Measurements from ENCODE around the gene FLT4. TPM values are rescaled to one million over a fixed set of nuclear protein-coding genes. Genes with fewer than 3 reads are reported as not detected.

Gene FLT4
- total RNA-seq, 1 donor from 2014 or later: 7.2 TPM

DNA sequence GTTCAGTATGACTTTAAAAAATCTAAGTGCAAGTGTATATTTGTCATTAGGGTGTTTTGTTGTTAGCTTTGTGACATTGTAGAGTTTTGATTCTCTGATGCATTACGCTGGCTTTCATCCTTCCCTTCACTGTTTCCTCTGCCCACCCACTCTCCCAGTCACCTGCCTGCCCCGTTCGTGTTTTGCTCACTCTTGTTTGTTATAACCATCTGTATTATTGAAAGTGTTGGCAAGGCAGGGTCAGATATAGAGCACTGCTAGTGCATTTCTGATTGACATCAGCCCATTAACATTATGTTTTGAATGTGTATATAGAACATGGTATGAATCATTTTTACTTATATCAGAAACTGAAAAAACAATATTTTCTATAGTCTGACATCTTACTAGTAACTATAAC, 85.4 kb downstream of the FLT4 start:
- Mint-ChIP-seq H3K9me3 (ENCODE audit: unreplicated experiment) (no peaks in the 10 kb centered on the region), H3K36me3 (ENCODE audit: low read depth, unreplicated experiment) (peaks cover 10% of the 10 kb centered on the region), H3K4me1 (ENCODE audit: low read depth, unreplicated experiment) (peaks cover 2% of the 10 kb centered on the region), H3K4me3 (ENCODE audit: unreplicated experiment) (no peak overlapping the region), H3K27me3 (ENCODE audit: low read depth, unreplicated experiment) (no peaks in the 10 kb centered on the region), H3K27ac (ENCODE audit: unreplicated experiment) (peak overlapping the region; percentile 41)
- Histone ChIP-seq H3K36me3 (ENCODE audit: insufficient read depth, low read length) (peaks cover 27% of the 10 kb centered on the region), H3K27me3 (ENCODE audit: insufficient read depth, low read length) (no peaks in the 10 kb centered on the region), H3K27ac (ENCODE audit: low read depth, low read length) (no peak overlapping the region), H3K9ac (ENCODE audit: low read length) (no peak overlapping the region), H3K4me2 (ENCODE audit: low read length) (no peak overlapping the region), H2AFZ (ENCODE audit: low read depth, low read length) (no peak overlapping the region), H3K79me2 (ENCODE audit: insufficient read depth, low read length) (peaks cover 41% of the 10 kb centered on the region), H3K4me3 (ENCODE audit: insufficient read depth, low read depth, low read length) (no peak overlapping the region), H3K4me1 (ENCODE audit: insufficient read depth, low read length) (no peaks in the 10 kb centered on the region), H3K9me3 (ENCODE audit: insufficient read depth, low read depth, low read length) (no peaks in the 10 kb centered on the region), H4K20me1 (ENCODE audit: insufficient read depth, low read length) (peaks cover 31% of the 10 kb centered on the region)
- FAIRE-seq: no peak
- TF ChIP-seq, protein P1, sequence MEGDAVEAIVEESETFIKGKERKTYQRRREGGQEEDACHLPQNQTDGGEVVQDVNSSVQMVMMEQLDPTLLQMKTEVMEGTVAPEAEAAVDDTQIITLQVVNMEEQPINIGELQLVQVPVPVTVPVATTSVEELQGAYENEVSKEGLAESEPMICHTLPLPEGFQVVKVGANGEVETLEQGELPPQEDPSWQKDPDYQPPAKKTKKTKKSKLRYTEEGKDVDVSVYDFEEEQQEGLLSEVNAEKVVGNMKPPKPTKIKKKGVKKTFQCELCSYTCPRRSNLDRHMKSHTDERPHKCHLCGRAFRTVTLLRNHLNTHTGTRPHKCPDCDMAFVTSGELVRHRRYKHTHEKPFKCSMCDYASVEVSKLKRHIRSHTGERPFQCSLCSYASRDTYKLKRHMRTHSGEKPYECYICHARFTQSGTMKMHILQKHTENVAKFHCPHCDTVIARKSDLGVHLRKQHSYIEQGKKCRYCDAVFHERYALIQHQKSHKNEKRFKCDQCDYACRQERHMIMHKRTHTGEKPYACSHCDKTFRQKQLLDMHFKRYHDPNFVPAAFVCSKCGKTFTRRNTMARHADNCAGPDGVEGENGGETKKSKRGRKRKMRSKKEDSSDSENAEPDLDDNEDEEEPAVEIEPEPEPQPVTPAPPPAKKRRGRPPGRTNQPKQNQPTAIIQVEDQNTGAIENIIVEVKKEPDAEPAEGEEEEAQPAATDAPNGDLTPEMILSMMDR (IDR thresholded peaks at IDR 0.05; ENCODE audit: insufficient read depth, low read depth, low read length): no peak
- TF ChIP-seq EZH2 (IDR thresholded peaks at IDR 0.05; ENCODE audit: insufficient read depth, low read length): no peak
- DNase-seq (ENCODE audit: low read depth): no peak

DNA sequence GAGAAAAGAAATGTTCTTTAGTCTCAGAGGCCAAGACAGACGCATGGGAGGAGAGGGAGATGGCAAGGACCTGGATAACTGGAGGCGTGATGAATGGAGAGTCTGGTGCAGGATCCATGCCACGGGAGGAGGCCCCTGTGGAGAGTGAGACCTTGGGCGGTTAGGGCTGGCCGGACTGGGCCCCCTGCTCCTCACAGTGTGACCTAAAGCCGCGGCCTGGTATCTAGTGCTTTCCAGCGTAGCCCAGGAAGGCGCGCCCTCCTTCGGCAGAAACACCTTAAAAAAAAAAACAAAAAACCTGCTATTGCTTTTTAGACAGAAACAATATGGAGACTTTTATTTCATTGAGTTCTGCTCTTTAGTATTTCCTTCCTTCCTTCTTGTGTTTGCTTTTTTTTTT, 91.2 kb downstream of the FLT4 start:
- Histone ChIP-seq H3K27ac (ENCODE audit: low read depth, low read length) (no peak overlapping the region), H2AFZ (ENCODE audit: low read depth, low read length) (no peak overlapping the region), H3K9ac (ENCODE audit: low read length) (no peak overlapping the region), H3K9me3 (ENCODE audit: insufficient read depth, low read depth, low read length) (no peaks in the 10 kb centered on the region), H3K4me1 (ENCODE audit: insufficient read depth, low read length) (no peaks in the 10 kb centered on the region), H3K79me2 (ENCODE audit: insufficient read depth, low read length) (peaks cover 52% of the 10 kb centered on the region), H3K36me3 (ENCODE audit: insufficient read depth, low read length) (peaks cover 11% of the 10 kb centered on the region), H4K20me1 (ENCODE audit: insufficient read depth, low read length) (peaks cover 54% of the 10 kb centered on the region), H3K4me3 (ENCODE audit: insufficient read depth, low read depth, low read length) (no peak overlapping the region), H3K4me2 (ENCODE audit: low read length) (no peak overlapping the region), H3K27me3 (ENCODE audit: insufficient read depth, low read length) (no peaks in the 10 kb centered on the region)
- TF ChIP-seq, protein P1 (IDR thresholded peaks at IDR 0.05; ENCODE audit: insufficient read depth, low read depth, low read length): no peak
- no peak for TF ChIP-seq EZH2 (IDR thresholded peaks at IDR 0.05; ENCODE audit: insufficient read depth, low read length)
- H3K36me3 Mint-ChIP-seq (ENCODE audit: low read depth, unreplicated experiment): peaks cover 11% of the 10 kb centered on the region
- DNase-seq (ENCODE audit: low read depth) (no peak), FAIRE-seq (no peak)
- H3K27me3 Mint-ChIP-seq (ENCODE audit: low read depth, unreplicated experiment): no peaks in the 10 kb centered on the region
- H3K9me3 Mint-ChIP-seq (ENCODE audit: unreplicated experiment): no peaks in the 10 kb centered on the region
- H3K27ac Mint-ChIP-seq (ENCODE audit: unreplicated experiment): peak overlapping the region; percentile 59
- H3K4me1 Mint-ChIP-seq (ENCODE audit: low read depth, unreplicated experiment): peaks cover 25% of the 10 kb centered on the region
- H3K4me3 Mint-ChIP-seq (ENCODE audit: unreplicated experiment): no peak overlapping the region

DNA sequence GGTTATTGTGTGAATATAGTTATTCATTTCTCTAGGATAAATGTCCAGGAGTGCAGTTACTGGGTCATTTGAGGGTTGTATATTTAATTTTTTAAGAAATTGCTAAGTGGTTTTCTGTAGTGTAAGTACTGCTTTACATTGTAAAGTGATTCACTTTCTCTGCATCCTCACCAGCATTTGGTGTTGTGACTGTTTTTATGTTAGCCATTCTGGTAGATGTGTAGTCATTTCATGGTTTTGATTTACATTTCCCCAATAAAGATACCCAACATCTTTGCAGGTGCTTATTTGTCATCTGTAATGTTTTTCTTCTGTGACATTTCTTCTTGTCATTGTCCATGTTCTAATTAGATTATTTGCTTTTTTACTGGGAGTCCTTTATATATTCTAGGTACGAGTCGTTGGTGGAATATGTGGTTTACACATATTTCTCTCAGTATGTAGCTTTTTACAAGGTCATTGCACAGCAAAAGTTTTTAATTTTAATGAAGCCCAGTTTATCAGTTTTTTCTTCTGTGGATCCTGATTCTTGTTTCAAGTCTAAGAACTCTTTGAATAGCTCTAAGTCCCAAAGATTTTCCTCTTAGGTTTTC, 92.1 kb downstream of the FLT4 start:
- H3K4me2 ChIP-seq (ENCODE audit: low read length): no peak overlapping the region
- DNase-seq (ENCODE audit: low read depth): no peak
- no peak overlapping the region for H3K4me3 ChIP-seq (ENCODE audit: insufficient read depth, low read depth, low read length)
- Mint-ChIP-seq H3K4me1 (ENCODE audit: low read depth, unreplicated experiment) (peaks cover 25% of the 10 kb centered on the region), H3K27ac (ENCODE audit: unreplicated experiment) (peak overlapping the region; percentile 59), H3K9me3 (ENCODE audit: unreplicated experiment) (no peaks in the 10 kb centered on the region), H3K36me3 (ENCODE audit: low read depth, unreplicated experiment) (peaks cover 15% of the 10 kb centered on the region), H3K4me3 (ENCODE audit: unreplicated experiment) (no peak overlapping the region), H3K27me3 (ENCODE audit: low read depth, unreplicated experiment) (no peaks in the 10 kb centered on the region)
- H3K79me2 ChIP-seq (ENCODE audit: insufficient read depth, low read length): peaks cover 49% of the 10 kb centered on the region
- TF ChIP-seq EZH2 (IDR thresholded peaks at IDR 0.05; ENCODE audit: insufficient read depth, low read length): no peak
- TF ChIP-seq, protein P1 (IDR thresholded peaks at IDR 0.05; ENCODE audit: insufficient read depth, low read depth, low read length): no peak
- H4K20me1 ChIP-seq (ENCODE audit: insufficient read depth, low read length): peaks cover 54% of the 10 kb centered on the region
- H3K27me3 ChIP-seq (ENCODE audit: insufficient read depth, low read length): no peaks in the 10 kb centered on the region
- H3K4me1 ChIP-seq (ENCODE audit: insufficient read depth, low read length): no peaks in the 10 kb centered on the region
- no peak overlapping the region for H3K9ac ChIP-seq (ENCODE audit: low read length)
- H2AFZ ChIP-seq (ENCODE audit: low read depth, low read length): no peak overlapping the region
- no peak overlapping the region for H3K27ac ChIP-seq (ENCODE audit: low read depth, low read length)
- peaks cover 8% of the 10 kb centered on the region for H3K36me3 ChIP-seq (ENCODE audit: insufficient read depth, low read length)
- FAIRE-seq: no peak
- no peaks in the 10 kb centered on the region for H3K9me3 ChIP-seq (ENCODE audit: insufficient read depth, low read depth, low read length)

Measured in astrocyte (in vitro differentiated cells and primary cell).